KMS-11 (cell line): Measurements from ENCODE around the gene MYO1G.

Experiments used
- H2AFZ ChIP-seq: fragments of 200-600 bp; sonication (generic); 2 replicates; pipeline ENCODE4 v1.6.1; 2016; ENCODE audit warnings: antibody characterized with exemption, mixed run types, low read depth
- H3K27ac ChIP-seq: fragments of 200-600 bp; sonication (generic); 2 replicates; pipeline ENCODE4 v1.6.1; 2016; ENCODE audit warnings: mild to moderate bottlenecking, mixed run types
- H3K27me3 ChIP-seq: fragments of 200-600 bp; sonication (generic); 2 replicates; pipeline ENCODE4 v1.6.1; 2017; ENCODE audit warnings: mild to moderate bottlenecking, low read depth, mixed run types, moderate library complexity; ENCODE audit not compliant: insufficient read depth
- H3K36me3 ChIP-seq: fragments of 200-600 bp; sonication (generic); 2 replicates; pipeline ENCODE4 v1.6.1; 2017; ENCODE audit warnings: mild to moderate bottlenecking, mixed run types; ENCODE audit not compliant: insufficient read depth
- H3K4me1 ChIP-seq: fragments of 200-600 bp; sonication (generic); 2 replicates; pipeline ENCODE4 v1.6.1; 2016; ENCODE audit warnings: mild to moderate bottlenecking, low read depth, mixed run types; ENCODE audit not compliant: poor library complexity, severe bottlenecking
- H3K4me2 ChIP-seq: fragments of 200-600 bp; sonication (generic); 2 replicates; pipeline ENCODE4 v1.7.0; 2016; ENCODE audit warnings: mild to moderate bottlenecking, mixed run types
- H3K4me3 ChIP-seq: fragments of 200-600 bp; sonication (generic); IDR thresholded peaks from 2 replicates; pipeline ENCODE4 v1.6.1; 2017; ENCODE audit warnings: low read depth, low read length, mixed read lengths; ENCODE audit not compliant: insufficient read depth
- H3K79me2 ChIP-seq: fragments of 200-600 bp; sonication (generic); 2 replicates; pipeline ENCODE4 v1.6.1; 2016; ENCODE audit warnings: low read depth, mixed run types; ENCODE audit not compliant: insufficient read depth
- H3K9ac ChIP-seq: fragments of 200-600 bp; sonication (generic); 2 replicates; pipeline ENCODE4 v1.6.1; 2016; ENCODE audit warnings: mild to moderate bottlenecking, mixed run types
- H4K20me1 ChIP-seq: fragments of 200-600 bp; sonication (generic); 2 replicates; pipeline ENCODE4 v1.6.1; 2016; ENCODE audit warnings: mild to moderate bottlenecking, mixed run types; ENCODE audit not compliant: insufficient read depth
- TF ChIP-seq, protein P1 (sequence below): fragments of 200-600 bp; sonication (generic); conservative IDR thresholded peaks from 2 replicates; pipeline ENCODE4 v1.6.1; 2017; ENCODE audit warnings: low read depth, mild to moderate bottlenecking, antibody characterized with exemption, low read length, moderate library complexity, mixed read lengths

The MYO1G gene

DNA sequence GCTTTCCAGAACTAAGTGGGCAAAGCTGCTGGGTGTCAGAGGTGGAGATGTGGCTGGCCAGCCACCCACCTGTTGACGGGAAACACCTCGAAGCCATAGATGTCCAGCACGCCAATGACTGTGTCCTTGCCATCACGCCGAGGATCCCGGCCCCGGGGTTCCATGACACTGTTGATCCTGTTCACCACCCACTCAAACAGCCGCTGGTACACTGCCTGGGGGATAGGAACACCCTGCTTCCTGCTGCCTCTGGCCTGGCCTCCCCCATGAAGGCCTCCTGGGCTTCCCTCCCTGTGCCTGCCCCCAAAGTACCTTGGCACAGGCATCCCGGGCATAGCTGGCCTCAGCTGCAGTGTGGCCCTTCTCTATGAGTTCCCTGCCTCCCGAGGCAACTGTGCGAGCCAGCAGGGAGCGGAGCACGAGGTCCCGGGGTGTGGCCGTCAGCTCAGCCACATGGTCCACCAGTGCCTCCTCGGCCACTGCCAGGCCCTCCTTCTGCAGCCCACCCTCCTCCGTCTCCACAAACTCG is 8.2 kb downstream of the MYO1G start:
- no peak overlapping the region for H3K27ac ChIP-seq
- no peak overlapping the region for H3K9ac ChIP-seq
- H3K79me2 ChIP-seq: no peaks in the 10 kb centered on the region
- H4K20me1 ChIP-seq: no peaks in the 10 kb centered on the region
- H2AFZ ChIP-seq: no peak overlapping the region
- no peak overlapping the region for H3K4me3 ChIP-seq
- no peaks in the 10 kb centered on the region for H3K36me3 ChIP-seq
- TF ChIP-seq, protein P1, sequence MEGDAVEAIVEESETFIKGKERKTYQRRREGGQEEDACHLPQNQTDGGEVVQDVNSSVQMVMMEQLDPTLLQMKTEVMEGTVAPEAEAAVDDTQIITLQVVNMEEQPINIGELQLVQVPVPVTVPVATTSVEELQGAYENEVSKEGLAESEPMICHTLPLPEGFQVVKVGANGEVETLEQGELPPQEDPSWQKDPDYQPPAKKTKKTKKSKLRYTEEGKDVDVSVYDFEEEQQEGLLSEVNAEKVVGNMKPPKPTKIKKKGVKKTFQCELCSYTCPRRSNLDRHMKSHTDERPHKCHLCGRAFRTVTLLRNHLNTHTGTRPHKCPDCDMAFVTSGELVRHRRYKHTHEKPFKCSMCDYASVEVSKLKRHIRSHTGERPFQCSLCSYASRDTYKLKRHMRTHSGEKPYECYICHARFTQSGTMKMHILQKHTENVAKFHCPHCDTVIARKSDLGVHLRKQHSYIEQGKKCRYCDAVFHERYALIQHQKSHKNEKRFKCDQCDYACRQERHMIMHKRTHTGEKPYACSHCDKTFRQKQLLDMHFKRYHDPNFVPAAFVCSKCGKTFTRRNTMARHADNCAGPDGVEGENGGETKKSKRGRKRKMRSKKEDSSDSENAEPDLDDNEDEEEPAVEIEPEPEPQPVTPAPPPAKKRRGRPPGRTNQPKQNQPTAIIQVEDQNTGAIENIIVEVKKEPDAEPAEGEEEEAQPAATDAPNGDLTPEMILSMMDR: no peak
- no peak overlapping the region for H3K4me2 ChIP-seq
- H3K27me3 ChIP-seq: no peaks in the 10 kb centered on the region
- H3K4me1 ChIP-seq: peaks cover 35% of the 10 kb centered on the region

DNA sequence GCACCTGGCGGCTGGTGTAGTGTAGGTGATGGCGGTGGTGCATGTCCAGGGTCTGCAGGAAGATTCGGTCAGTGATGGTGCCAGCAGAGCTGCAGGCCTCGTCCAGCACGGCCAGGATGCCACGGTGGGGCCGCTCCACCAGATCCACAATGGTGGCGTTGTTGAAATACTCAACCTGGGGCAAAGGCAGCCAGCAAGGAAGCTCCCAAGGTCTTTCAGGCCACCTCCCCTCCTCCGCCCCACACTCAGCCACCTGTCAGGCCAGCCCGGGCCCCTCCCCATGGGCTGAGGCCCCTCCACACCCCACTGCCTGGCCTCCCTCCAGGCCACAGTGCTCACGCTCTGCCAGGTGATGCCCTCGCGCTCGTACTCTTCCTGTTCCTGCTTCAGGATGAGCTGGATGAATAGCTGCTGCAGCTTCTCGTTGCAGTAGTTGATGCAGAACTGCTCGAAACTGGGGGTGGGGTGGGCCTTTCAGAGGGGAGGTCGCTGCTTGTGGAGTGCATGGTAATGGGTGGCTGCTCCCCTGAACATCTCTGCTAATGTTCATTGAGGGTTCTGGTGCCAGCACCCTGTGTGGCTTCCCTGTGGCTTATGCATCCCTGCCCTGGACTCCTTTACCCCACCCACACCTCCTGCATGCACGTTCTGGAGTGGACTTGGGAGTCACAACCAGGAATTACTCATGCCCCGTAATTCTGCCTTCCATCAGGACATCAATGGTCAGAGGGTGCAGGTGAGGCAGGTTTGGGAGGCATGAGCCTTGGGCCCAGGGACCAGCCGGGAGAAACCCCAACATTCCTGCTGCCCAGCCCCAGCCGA is 8.9 kb downstream of the MYO1G start:
- H3K27me3 ChIP-seq: no peaks in the 10 kb centered on the region
- no peak overlapping the region for H3K9ac ChIP-seq
- peak overlapping the region; percentile 40; the same call in 1 of the 2 replicates for H3K4me2 ChIP-seq
- TF ChIP-seq, protein P1: no peak
- H3K27ac ChIP-seq: no peak overlapping the region
- no peak overlapping the region for H3K4me3 ChIP-seq
- no peaks in the 10 kb centered on the region for H3K79me2 ChIP-seq
- no peak overlapping the region for H2AFZ ChIP-seq
- H3K4me1 ChIP-seq: peaks cover 35% of the 10 kb centered on the region
- no peaks in the 10 kb centered on the region for H3K36me3 ChIP-seq
- H4K20me1 ChIP-seq: no peaks in the 10 kb centered on the region

DNA sequence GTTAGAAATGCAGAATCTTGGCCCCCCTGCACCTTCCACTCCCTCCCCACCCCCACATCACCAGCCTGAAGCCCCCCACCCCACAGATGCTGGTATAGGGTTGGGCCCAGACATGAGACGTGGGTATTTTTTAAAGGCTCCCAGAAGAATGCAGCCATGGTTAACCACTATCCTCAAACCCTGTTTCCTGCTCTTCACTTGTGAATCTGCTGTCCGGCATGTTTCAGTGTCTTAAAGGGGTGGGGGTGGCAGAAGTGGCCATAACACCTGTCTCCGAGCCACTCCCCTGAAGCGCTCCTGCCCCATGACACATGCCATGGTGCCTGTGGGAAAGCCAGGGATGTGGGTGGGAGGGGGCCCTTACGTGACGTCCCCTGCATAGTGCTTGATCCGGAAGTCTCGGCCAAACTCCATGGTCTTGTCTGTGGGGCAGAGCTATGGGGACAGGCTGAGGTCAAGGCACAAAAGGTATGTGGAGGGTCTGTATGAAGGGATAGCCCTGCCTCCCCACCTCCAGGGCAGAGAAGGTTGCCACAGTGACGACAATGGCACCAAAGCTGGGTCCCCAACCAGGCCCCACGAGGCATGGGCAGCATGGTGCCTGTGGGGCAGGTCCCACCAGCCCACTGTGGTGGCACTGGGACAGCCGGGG is 9.6 kb downstream of the MYO1G start:
- Histone ChIP-seq H3K4me1 (peaks cover 34% of the 10 kb centered on the region), H4K20me1 (no peaks in the 10 kb centered on the region), H3K27ac (no peak overlapping the region), H3K9ac (no peak overlapping the region), H3K36me3 (no peaks in the 10 kb centered on the region), H3K4me2 (peak overlapping the region; percentile 40; the same call in 1 of the 2 replicates), H2AFZ (no peak overlapping the region), H3K27me3 (no peaks in the 10 kb centered on the region), H3K4me3 (no peak overlapping the region), H3K79me2 (no peaks in the 10 kb centered on the region)
- TF ChIP-seq, protein P1: no peak

DNA sequence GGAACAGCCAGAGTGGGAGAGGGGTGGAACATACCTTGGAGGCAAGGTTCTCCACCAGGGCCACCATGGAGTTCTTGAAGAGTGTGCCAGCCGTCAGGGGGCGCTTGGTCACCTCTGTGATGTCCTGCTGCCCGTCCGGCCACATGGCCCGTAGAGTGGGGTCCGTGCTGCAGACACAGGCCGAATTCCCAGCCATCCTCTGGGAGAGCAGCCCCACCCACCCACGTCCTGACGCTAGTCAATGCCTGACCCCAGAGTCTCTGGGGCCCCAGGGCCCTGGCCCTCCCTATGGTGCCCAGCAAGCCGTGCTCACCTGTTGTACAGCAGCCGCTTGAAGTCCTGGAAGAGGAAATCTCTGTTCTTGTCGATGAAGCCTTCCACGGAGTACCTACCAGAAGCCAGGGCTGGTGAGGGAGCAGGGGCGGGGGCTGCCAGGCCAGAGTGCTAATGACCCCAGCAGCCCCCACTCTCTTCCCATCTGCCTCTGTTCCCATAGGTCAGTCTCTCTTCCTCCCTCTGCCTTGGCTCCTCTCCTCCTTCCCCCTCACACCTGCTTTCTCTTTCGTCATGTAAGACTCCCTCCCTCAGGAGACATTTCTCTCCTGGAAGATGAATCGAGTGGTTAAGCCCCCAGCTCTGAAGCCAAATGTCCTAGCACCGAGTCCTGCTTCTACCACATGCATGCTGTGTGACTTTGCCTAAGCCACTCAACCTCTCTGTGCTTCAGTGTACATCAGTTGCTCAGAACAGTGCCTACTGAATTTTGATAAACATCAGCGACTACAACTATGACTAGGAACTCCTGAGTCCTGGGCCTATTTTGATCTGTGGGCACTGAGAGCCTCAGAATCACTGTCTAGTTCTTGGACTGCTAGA is 11.0 kb downstream of the MYO1G start:
- H3K27me3 ChIP-seq: no peaks in the 10 kb centered on the region
- no peaks in the 10 kb centered on the region for H3K79me2 ChIP-seq
- peaks cover 26% of the 10 kb centered on the region for H3K4me1 ChIP-seq
- H3K4me3 ChIP-seq: no peak overlapping the region
- no peaks in the 10 kb centered on the region for H4K20me1 ChIP-seq
- H3K4me2 ChIP-seq: no peak overlapping the region
- H3K36me3 ChIP-seq: no peaks in the 10 kb centered on the region
- no peak overlapping the region for H2AFZ ChIP-seq
- no peak overlapping the region for H3K9ac ChIP-seq
- TF ChIP-seq, protein P1: no peak
- H3K27ac ChIP-seq: no peak overlapping the region
